H1 (cell line): Measurements from ENCODE around the gene HS6ST3. TPM values are rescaled to one million over a fixed set of nuclear protein-coding genes. Genes with fewer than 3 reads are reported as not detected.

Experiments used
- CTCF ChIA-PET: fragments of 300-600 bp; sonication (Branson Sonifier 250); formaldehyde crosslinking; loops from one replicate; lab custom pipeline; 2021; ENCODE audit not compliant: partially characterized antibody; lab: Charles Lee
- POLR2A ChIA-PET: fragments of 300-600 bp; sonication (Branson Sonifier 250); formaldehyde crosslinking; loops from one replicate; lab custom pipeline; 2021; ENCODE audit warnings: inconsistent platforms; ENCODE audit not compliant: partially characterized antibody; lab: Charles Lee
- DNase-seq, 2 experiments: peaks; one replicate each; pipeline versions ENCODE4 v3.0.0 to v3.0.0-alpha.2; 2010 to 2022; ENCODE audit warnings: low spot score in 2 of 2, low read depth in 1 of 2, mixed read lengths in 1 of 2
- FAIRE-seq: peaks from 2 replicates; lab custom pipeline; 2011; peaks lifted over from hg19 to GRCh38; lab: Jason Lieb, UNC
- H2AFZ ChIP-seq: 2 replicates; pipeline ENCODE4 v1.8.1; 2012; ENCODE audit warnings: low read length, inconsistent platforms
- H2AK5ac ChIP-seq: 2 replicates; pipeline ENCODE4 v1.6.1; 2013; ENCODE audit warnings: low read depth, low read length
- H2BK120ac ChIP-seq: replicated peaks from 2 replicates; pipeline ENCODE3; 2013; ENCODE audit warnings: low read depth, low read length, inconsistent platforms
- H2BK12ac ChIP-seq: 2 replicates; pipeline ENCODE4 v1.6.1; 2013; ENCODE audit warnings: low read depth, low read length
- H2BK15ac ChIP-seq: 2 replicates; pipeline ENCODE4 v1.6.1; 2013; ENCODE audit warnings: low read length
- H2BK20ac ChIP-seq: 2 replicates; pipeline ENCODE4 v1.6.1; 2013; ENCODE audit warnings: low read length
- H2BK5ac ChIP-seq: 2 replicates; pipeline ENCODE4 v1.6.1; 2013; ENCODE audit warnings: low read depth, low read length
- H3K14ac ChIP-seq: 2 replicates; pipeline ENCODE4 v1.6.1; 2013; ENCODE audit warnings: inconsistent platforms; ENCODE audit not compliant: insufficient read length
- H3K18ac ChIP-seq: 2 replicates; pipeline ENCODE4 v1.6.1; 2013; ENCODE audit warnings: low read length; ENCODE audit errors: extremely low read depth
- H3K23ac ChIP-seq: 2 replicates; pipeline ENCODE4 v1.6.1; 2013; ENCODE audit warnings: inconsistent platforms; ENCODE audit not compliant: insufficient read length
- H3K23me2 ChIP-seq: 2 replicates; pipeline ENCODE4 v1.6.1; 2013; ENCODE audit warnings: low read depth, low read length
- H3K27ac ChIP-seq: 2 replicates; pipeline ENCODE4 v1.6.1; 2011; ENCODE audit warnings: low read depth, low read length, inconsistent platforms
- H3K27me3 ChIP-seq, 4 experiments: replicated peaks in 1 of 4; 1 replicate in 1 of 4; 2 replicates in 3 of 4; pipeline versions ENCODE4 v1.6.1 to v1.8.1; 2011 to 2013; ENCODE audit warnings: low read length in 3 of 4, mild to moderate bottlenecking in 3 of 4, inconsistent platforms in 2 of 4, mixed read lengths in 2 of 4, moderate library complexity in 1 of 4; ENCODE audit not compliant: control insufficient read depth in 3 of 4, insufficient read depth in 3 of 4; ENCODE audit errors: extremely low read depth in 1 of 4
- H3K36me3 ChIP-seq, 4 experiments: 2 replicates each; pipeline versions ENCODE4 v1.6.1 to v1.8.1; 2011 to 2013; ENCODE audit warnings: mild to moderate bottlenecking in 4 of 4, low read length in 3 of 4, moderate library complexity in 2 of 4, control low read depth in 1 of 4, inconsistent platforms in 1 of 4; ENCODE audit not compliant: insufficient read depth in 4 of 4, control insufficient read depth in 2 of 4
- H3K4ac ChIP-seq: replicated peaks from 2 replicates; pipeline ENCODE3; 2013; ENCODE audit warnings: low read length, low read depth, mixed read lengths, inconsistent platforms; ENCODE audit not compliant: insufficient read length
- H3K4me1 ChIP-seq, 4 experiments: replicated peaks in 1 of 4; 1 replicate in 1 of 4; 2 replicates in 3 of 4; pipeline versions ENCODE4 v1.6.1 to v1.8.1; 2011 to 2013; ENCODE audit warnings: low read length in 3 of 4, inconsistent platforms in 2 of 4, mixed read lengths in 1 of 4; ENCODE audit not compliant: insufficient read depth in 4 of 4, control insufficient read depth in 3 of 4
- H3K4me2 ChIP-seq, 2 experiments: 2 replicates each; pipeline versions ENCODE4 v1.6.1 to v1.8.1; 2011 to 2013; ENCODE audit warnings: low read depth in 2 of 2, low read length in 2 of 2, control low read depth in 1 of 2, inconsistent platforms in 1 of 2, mild to moderate bottlenecking in 1 of 2; ENCODE audit not compliant: insufficient read depth in 1 of 2
- H3K4me3 ChIP-seq, 4 experiments: fragments of 200-600, 300-600 bp in 1 of 4; sonication (generic), shearing (Covaris generic), sonication (Bioruptor Twin) in 1 of 4; 2 replicates each; pipeline versions ENCODE4 v1.5.1 to v1.8.1; 2011 to 2016; ENCODE audit warnings: low read length in 4 of 4, low read depth in 3 of 4, control low read depth in 2 of 4, inconsistent platforms in 2 of 4, mild to moderate bottlenecking in 2 of 4, mixed read lengths in 1 of 4, moderate library complexity in 1 of 4; ENCODE audit not compliant: insufficient read depth in 2 of 4; ENCODE audit errors: extremely low read depth in 1 of 4
- H3K56ac ChIP-seq: replicated peaks from 2 replicates; pipeline ENCODE3; 2013; ENCODE audit warnings: low read depth, mild to moderate bottlenecking, mixed read lengths, low read length, inconsistent platforms; ENCODE audit not compliant: insufficient read length
- H3K79me1 ChIP-seq: 2 replicates; pipeline ENCODE4 v1.6.1; 2013; ENCODE audit warnings: low read depth, low read length, control low read depth
- H3K79me2 ChIP-seq, 2 experiments: 2 replicates each; pipeline versions ENCODE4 v1.6.1 to v1.8.1; 2012 to 2013; ENCODE audit warnings: low read length in 2 of 2, mild to moderate bottlenecking in 2 of 2, inconsistent platforms in 1 of 2; ENCODE audit not compliant: insufficient read depth in 2 of 2, control insufficient read depth in 1 of 2
- H3K9ac ChIP-seq, 4 experiments: replicated peaks in 1 of 4; 1 replicate in 1 of 4; 2 replicates in 3 of 4; pipeline versions ENCODE4 v1.6.1 to v1.8.1; 2011 to 2013; ENCODE audit warnings: low read depth in 3 of 4, low read length in 3 of 4, control low read depth in 2 of 4, mild to moderate bottlenecking in 2 of 4, moderate library complexity in 2 of 4, inconsistent platforms in 1 of 4; ENCODE audit errors: extremely low read depth in 1 of 4
- H3K9me3 ChIP-seq, 2 experiments: 2 replicates each; pipeline versions ENCODE4 v1.6.1 to v1.8.1; 2012 to 2013; ENCODE audit warnings: mild to moderate bottlenecking in 2 of 2, moderate library complexity in 2 of 2, control low read depth in 1 of 2, inconsistent platforms in 1 of 2, low read depth in 1 of 2, low read length in 1 of 2, mixed read lengths in 1 of 2; ENCODE audit not compliant: insufficient read depth in 2 of 2
- H4K20me1 ChIP-seq, 2 experiments: replicated peaks in 1 of 2; 2 replicates each; pipeline versions ENCODE3 to v1.8.1; 2011 to 2013; ENCODE audit warnings: inconsistent platforms in 2 of 2, low read length in 2 of 2, mild to moderate bottlenecking in 1 of 2; ENCODE audit not compliant: insufficient read depth in 2 of 2, control insufficient read depth in 1 of 2
- H4K5ac ChIP-seq: 2 replicates; pipeline ENCODE4 v1.6.1; 2013; ENCODE audit warnings: low read length, low read depth, mixed read lengths, inconsistent platforms; ENCODE audit not compliant: insufficient read length
- H4K8ac ChIP-seq: 2 replicates; pipeline ENCODE4 v1.8.0; 2013; ENCODE audit warnings: mild to moderate bottlenecking, moderate library complexity, low read length, inconsistent platforms; ENCODE audit not compliant: insufficient read depth; ENCODE audit errors: extremely low read depth
- H4K91ac ChIP-seq: replicated peaks from 2 replicates; pipeline ENCODE3; 2013; ENCODE audit warnings: low read length, mixed read lengths, inconsistent platforms; ENCODE audit not compliant: insufficient read length
- ASH2L ChIP-seq: fragments of 200-600, 300-600 bp; sonication (generic); IDR thresholded peaks from one replicate; pipeline ENCODE4 v1.7.1; 2017; ENCODE audit warnings: low read length
- BRCA1 ChIP-seq: IDR thresholded peaks from 2 replicates; pipeline ENCODE4 v1.6.1; 2012; ENCODE audit warnings: low read depth, low read length, improper control_type of control experiment
- CHD2 ChIP-seq: IDR thresholded peaks from 2 replicates; pipeline ENCODE4 v1.6.1; 2012; ENCODE audit warnings: low read length, improper control_type of control experiment
- EGR1 ChIP-seq: IDR thresholded peaks from 2 replicates; pipeline ENCODE4 v1.6.1; 2011; ENCODE audit warnings: low read depth, low read length, borderline replicate concordance
- FOSL1 ChIP-seq: IDR thresholded peaks from 2 replicates; pipeline ENCODE4 v1.6.1; 2011; ENCODE audit warnings: mild to moderate bottlenecking, low read depth, low read length, moderate library complexity; ENCODE audit not compliant: insufficient read depth
- KDM4A ChIP-seq: IDR thresholded peaks from one replicate; pipeline ENCODE4 v1.7.1; 2012; ENCODE audit warnings: low read depth, mild to moderate bottlenecking, moderate library complexity, low read length, inconsistent platforms; ENCODE audit not compliant: severe bottlenecking
- RNF2 ChIP-seq: fragments of 200-900, 300-1000 bp; sonication (generic); IDR thresholded peaks from 2 replicates; pipeline ENCODE4 v1.7.1; 2016; ENCODE audit warnings: borderline replicate concordance, low read depth, mild to moderate bottlenecking, antibody characterized with exemption, low read length; ENCODE audit not compliant: poor library complexity, severe bottlenecking; ENCODE audit errors: missing control alignments
- TAF1 ChIP-seq: IDR thresholded peaks from 2 replicates; pipeline ENCODE4 v1.6.1; 2011; ENCODE audit warnings: mild to moderate bottlenecking, low read depth, low read length
- TBP ChIP-seq: IDR thresholded peaks from 2 replicates; pipeline ENCODE4 v1.6.1; 2011; ENCODE audit warnings: low read depth, low read length, improper control_type of control experiment
- WGBS, 2 experiments: shearing (Covaris generic) in 1 of 2; methylation state at CpG; one replicate each; pipeline versions ENCODE4 v1.1.6 to v1.1.7; 2013 to 2015; ENCODE audit warnings: low lambda C conversion rate in 2 of 2, mixed read lengths in 2 of 2, inconsistent platforms in 1 of 2, low coverage in 1 of 2, missing lambda C conversion rate in 1 of 2; ENCODE audit not compliant: insufficient replicate concordance in 2 of 2, insufficient coverage in 1 of 2, insufficient read length in 1 of 2; ENCODE audit errors: extremely low coverage in 1 of 2, missing lambda C conversion rate in 1 of 2; 5-methylcytosine and 5-hydroxymethylcytosine counted together
- polyA plus RNA-seq, 7 experiments: library from polyadenylated mRNA; depleted of rRNA in 3 of 7; stranded (reverse) in 5 of 7; unstranded in 2 of 7; fragments of >200 nt in 5 of 7; fragments of 200-250 nt in 2 of 7; gene quantifications; 1 replicate in 5 of 7; 2 replicates in 1 of 7; 4 replicates in 1 of 7; pipeline versions ENCODE4 v1.2.1 to v1.2.3, GENCODE V29; 2011 to 2013; ENCODE audit warnings: missing spikeins in 2 of 7, mixed read lengths in 2 of 7
- total RNA-seq: library from RNA; stranded (reverse); fragmentation: NEBNext Ultra II Directional; extraction: Animal tissue kit (Norgen Biotek cat#: 25700); gene quantifications from 2 replicates; pipeline ENCODE4 v1.2.1, GENCODE V29; 2021
- TF ChIP-seq, protein P1 (sequence below): IDR thresholded peaks from 2 replicates; pipeline ENCODE4 v1.6.1; 2012; ENCODE audit warnings: low read length, inconsistent platforms

The HS6ST3 gene
- total and polyA plus RNA-seq, 2 of the 8 experiments (the other 6 are each of a cell fraction or from before 2014, with no cell fraction given), result 0.45 to 1.2 TPM

DNA sequence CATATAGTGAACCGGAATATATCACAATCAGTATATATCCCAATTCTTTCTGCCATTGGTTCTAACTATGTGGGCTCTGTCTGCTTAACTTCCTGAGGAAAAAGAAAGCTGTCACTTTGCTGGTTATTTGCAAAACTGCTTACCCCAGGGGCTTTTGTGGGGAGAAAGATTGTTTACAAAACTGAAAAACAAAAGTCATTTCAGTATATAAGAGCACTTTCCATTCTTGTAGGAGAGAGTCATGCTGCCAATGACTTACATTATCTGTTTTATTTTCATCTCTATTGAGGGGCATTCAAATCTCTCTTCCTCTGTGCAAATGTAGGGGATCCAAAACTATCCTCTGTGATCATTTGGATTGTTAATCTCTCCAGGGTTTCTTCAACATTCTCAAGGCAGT lies 3.2 kb upstream of the HS6ST3 start:
- H3K36me3 ChIP-seq, result no peaks in the 10 kb centered on the region

More for the DNA sequence above, 3.2 kb upstream of the HS6ST3 start:
- Histone ChIP-seq H3K23me2 (peaks cover 15% of the 10 kb centered on the region), H3K4me2 (no peak overlapping the region), H4K8ac (no peak overlapping the region), H3K27ac (no peak overlapping the region), H3K79me2 (no peaks in the 10 kb centered on the region), H3K27me3 (peaks cover 14 to 26% (median 19%) of the 10 kb centered on the region in 4 experiments), H3K14ac (no peak overlapping the region), H4K91ac (no peak overlapping the region), H4K5ac (no peak overlapping the region), H3K4ac (no peak overlapping the region), H3K18ac (no peak overlapping the region), H2AFZ (no peak overlapping the region), H2BK15ac (no peak overlapping the region), H2BK120ac (no peak overlapping the region), H2BK12ac (no peak overlapping the region), H3K56ac (no peak overlapping the region), H2BK5ac (no peak overlapping the region), H3K4me1 (peaks cover 0 to 3% (median 0%) of the 10 kb centered on the region in 4 experiments; a peak in 2 of 7 replicates), H2AK5ac (no peak overlapping the region), H4K20me1 (peaks cover 0 to 3% of the 10 kb centered on the region in 2 experiments), H2BK20ac (no peak overlapping the region), H3K79me1 (no peaks in the 10 kb centered on the region), H3K9ac (no peak overlapping the region), H3K4me3 (no peak overlapping the region), H3K23ac (no peak overlapping the region), H3K9me3 (no peaks in the 10 kb centered on the region)
- WGBS, 2 experiments, result 97% methylated on average over 1 of the region's 1 CpG; no CpG with 5 or more reads in 1 of the 2 experiments
- CTCF ChIA-PET, result interaction anchor here (0.9 to 2.3 kb wide), 6 partner anchors 7 to 28 kb away, joined by 4 to 10 read pairs (median 7); no protein-coding TSS in a partner anchor
- DNase-seq, result no peak
- no peak for FAIRE-seq
- POLR2A ChIA-PET, result interaction anchor here (1.4 kb wide), 1 partner anchor 34 kb away, joined by 4 read pairs; the partner anchor contains the start of gene UGGT2
- TF ChIP-seq CHD2, result no peak
- no peak for TF ChIP-seq KDM4A
- TF ChIP-seq EGR1, result no peak
- TF ChIP-seq TBP, result no peak
- TF ChIP-seq, protein P1, sequence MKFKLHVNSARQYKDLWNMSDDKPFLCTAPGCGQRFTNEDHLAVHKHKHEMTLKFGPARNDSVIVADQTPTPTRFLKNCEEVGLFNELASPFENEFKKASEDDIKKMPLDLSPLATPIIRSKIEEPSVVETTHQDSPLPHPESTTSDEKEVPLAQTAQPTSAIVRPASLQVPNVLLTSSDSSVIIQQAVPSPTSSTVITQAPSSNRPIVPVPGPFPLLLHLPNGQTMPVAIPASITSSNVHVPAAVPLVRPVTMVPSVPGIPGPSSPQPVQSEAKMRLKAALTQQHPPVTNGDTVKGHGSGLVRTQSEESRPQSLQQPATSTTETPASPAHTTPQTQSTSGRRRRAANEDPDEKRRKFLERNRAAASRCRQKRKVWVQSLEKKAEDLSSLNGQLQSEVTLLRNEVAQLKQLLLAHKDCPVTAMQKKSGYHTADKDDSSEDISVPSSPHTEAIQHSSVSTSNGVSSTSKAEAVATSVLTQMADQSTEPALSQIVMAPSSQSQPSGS, result no peak
- TF ChIP-seq BRCA1, result no peak
- no peak for TF ChIP-seq ASH2L
- no peak for TF ChIP-seq RNF2
- no peak for TF ChIP-seq FOSL1
- TF ChIP-seq TAF1, result no peak
